ENCODE results near the gene ROPN1B. TPM values are rescaled to one million over a fixed set of nuclear protein-coding genes. Genes with fewer than 3 reads are reported as not detected.

Gene ROPN1B
- total RNA-seq, 2 experiments from 2014 or later: not detected

GRCh38 chr3:126013751-126014156, 44.8 kb downstream of the ROPN1B start:
- CTCF ChIA-PET (ENCODE audit: unreplicated experiment): no interaction called here
- no peaks in the 10 kb centered on the region for H3K4me1 ChIP-seq (ENCODE audit: insufficient read depth, low read length, poor library complexity, severe bottlenecking)
- no peak for TF ChIP-seq EZH2phosphoT487 (IDR thresholded peaks at IDR 0.05; ENCODE audit: borderline replicate concordance, low read depth, low read length)
- TF ChIP-seq, protein P1, sequence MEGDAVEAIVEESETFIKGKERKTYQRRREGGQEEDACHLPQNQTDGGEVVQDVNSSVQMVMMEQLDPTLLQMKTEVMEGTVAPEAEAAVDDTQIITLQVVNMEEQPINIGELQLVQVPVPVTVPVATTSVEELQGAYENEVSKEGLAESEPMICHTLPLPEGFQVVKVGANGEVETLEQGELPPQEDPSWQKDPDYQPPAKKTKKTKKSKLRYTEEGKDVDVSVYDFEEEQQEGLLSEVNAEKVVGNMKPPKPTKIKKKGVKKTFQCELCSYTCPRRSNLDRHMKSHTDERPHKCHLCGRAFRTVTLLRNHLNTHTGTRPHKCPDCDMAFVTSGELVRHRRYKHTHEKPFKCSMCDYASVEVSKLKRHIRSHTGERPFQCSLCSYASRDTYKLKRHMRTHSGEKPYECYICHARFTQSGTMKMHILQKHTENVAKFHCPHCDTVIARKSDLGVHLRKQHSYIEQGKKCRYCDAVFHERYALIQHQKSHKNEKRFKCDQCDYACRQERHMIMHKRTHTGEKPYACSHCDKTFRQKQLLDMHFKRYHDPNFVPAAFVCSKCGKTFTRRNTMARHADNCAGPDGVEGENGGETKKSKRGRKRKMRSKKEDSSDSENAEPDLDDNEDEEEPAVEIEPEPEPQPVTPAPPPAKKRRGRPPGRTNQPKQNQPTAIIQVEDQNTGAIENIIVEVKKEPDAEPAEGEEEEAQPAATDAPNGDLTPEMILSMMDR (conservative IDR thresholded peaks at IDR 0.05; ENCODE audit: low read length): no peak
- H3K27ac ChIP-seq (ENCODE audit: low read depth, low read length, poor library complexity, severe bottlenecking): no peak overlapping the region
- H2AFZ ChIP-seq (ENCODE audit: low read length): no peak overlapping the region
- POLR2A ChIA-PET: no interaction called here
- intact Hi-C loops (cut with micrococcal nuclease; ENCODE audit: unreplicated experiment): no loop called here
- H3K4me2 ChIP-seq (ENCODE audit: low read length): no peak overlapping the region
- peaks cover 7% of the 10 kb centered on the region for H3K36me3 ChIP-seq (ENCODE audit: insufficient read depth, low read length)
- no peak overlapping the region for H3K4me3 ChIP-seq (ENCODE audit: low read depth, low read length, poor library complexity, severe bottlenecking)
- no peaks in the 10 kb centered on the region for H3K9me3 ChIP-seq (ENCODE audit: low read length)
- H3K79me2 ChIP-seq (ENCODE audit: insufficient read depth, low read depth, low read length): no peaks in the 10 kb centered on the region
- H4K20me1 ChIP-seq (ENCODE audit: insufficient read depth, low read length): no peaks in the 10 kb centered on the region
- no peaks in the 10 kb centered on the region for H3K9me2 ChIP-seq (ENCODE audit: insufficient read depth, low read length)
- no TSS peak for BruUV-seq (replicated peaks)
- no peak for DNase-seq (ENCODE audit: low spot score)

DNA sequence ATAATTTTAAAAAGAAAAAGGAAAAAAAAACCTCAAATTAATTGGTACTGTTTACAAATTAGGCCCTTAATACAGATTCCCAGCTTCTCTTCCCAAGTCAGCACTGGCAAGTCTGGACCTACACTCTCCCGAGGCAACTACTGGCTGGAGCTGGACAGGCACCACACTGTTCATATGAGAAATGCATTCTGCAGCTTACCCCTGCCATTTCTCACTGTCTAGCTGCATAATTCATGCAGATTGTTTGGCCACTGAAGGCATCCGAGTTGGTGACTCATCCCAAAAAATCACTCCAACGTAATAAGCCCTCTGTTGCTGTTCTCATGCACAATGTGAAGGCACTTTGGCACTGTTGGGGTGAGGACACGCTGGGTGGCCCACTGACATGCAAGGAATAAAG, 45.3 kb downstream of the ROPN1B start:
- Histone ChIP-seq H3K79me2 (ENCODE audit: insufficient read depth, low read depth, low read length) (no peaks in the 10 kb centered on the region), H2AFZ (ENCODE audit: low read length) (no peak overlapping the region), H4K20me1 (ENCODE audit: insufficient read depth, low read length) (no peaks in the 10 kb centered on the region), H3K4me2 (ENCODE audit: low read length) (no peak overlapping the region), H3K36me3 (ENCODE audit: insufficient read depth, low read length) (peaks cover 7% of the 10 kb centered on the region), H3K9me2 (ENCODE audit: insufficient read depth, low read length) (no peaks in the 10 kb centered on the region), H3K9me3 (ENCODE audit: low read length) (no peaks in the 10 kb centered on the region), H3K27ac (ENCODE audit: low read depth, low read length, poor library complexity, severe bottlenecking) (no peak overlapping the region), H3K4me1 (ENCODE audit: insufficient read depth, low read length, poor library complexity, severe bottlenecking) (no peaks in the 10 kb centered on the region), H3K4me3 (ENCODE audit: low read depth, low read length, poor library complexity, severe bottlenecking) (no peak overlapping the region)
- BruUV-seq (replicated peaks): no TSS peak
- TF ChIP-seq, protein P1 (conservative IDR thresholded peaks at IDR 0.05; ENCODE audit: low read length): no peak
- TF ChIP-seq EZH2phosphoT487 (IDR thresholded peaks at IDR 0.05; ENCODE audit: borderline replicate concordance, low read depth, low read length): no peak
- DNase-seq (ENCODE audit: low spot score): no peak
- intact Hi-C loops (cut with micrococcal nuclease; ENCODE audit: unreplicated experiment): no loop called here
- ChIA-PET CTCF (ENCODE audit: unreplicated experiment) (no interaction called here), POLR2A (no interaction called here)

DNA sequence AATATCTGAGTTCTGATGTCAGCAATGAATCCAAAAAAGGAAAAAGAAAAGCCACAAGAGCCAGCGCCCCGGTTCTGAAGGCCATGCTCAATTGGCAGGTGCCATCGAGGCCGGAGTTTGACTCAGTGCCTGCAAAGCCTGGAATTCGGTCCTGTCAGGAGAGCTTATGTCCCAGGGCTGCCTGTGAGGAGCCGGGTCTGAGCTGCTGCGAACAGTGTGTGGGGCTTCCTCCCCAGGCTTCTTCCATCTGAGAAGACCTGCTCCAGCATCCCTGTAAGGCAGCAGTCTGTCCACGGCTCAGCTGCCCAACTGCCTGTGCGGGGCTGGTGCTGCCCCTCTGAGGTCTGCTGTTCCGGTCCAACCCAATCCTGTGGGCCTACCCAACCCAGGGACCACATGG, 46.1 kb downstream of the ROPN1B start:
- CTCF ChIA-PET (ENCODE audit: unreplicated experiment): no interaction called here
- Histone ChIP-seq H3K4me2 (ENCODE audit: low read length) (no peak overlapping the region), H4K20me1 (ENCODE audit: insufficient read depth, low read length) (no peaks in the 10 kb centered on the region), H3K79me2 (ENCODE audit: insufficient read depth, low read depth, low read length) (no peaks in the 10 kb centered on the region), H3K4me1 (ENCODE audit: insufficient read depth, low read length, poor library complexity, severe bottlenecking) (no peaks in the 10 kb centered on the region), H3K9me3 (ENCODE audit: low read length) (no peaks in the 10 kb centered on the region), H3K36me3 (ENCODE audit: insufficient read depth, low read length) (peaks cover 7% of the 10 kb centered on the region), H3K4me3 (ENCODE audit: low read depth, low read length, poor library complexity, severe bottlenecking) (no peak overlapping the region), H3K9me2 (ENCODE audit: insufficient read depth, low read length) (no peaks in the 10 kb centered on the region), H2AFZ (ENCODE audit: low read length) (no peak overlapping the region), H3K27ac (ENCODE audit: low read depth, low read length, poor library complexity, severe bottlenecking) (no peak overlapping the region)
- DNase-seq (ENCODE audit: low spot score): no peak
- TF ChIP-seq EZH2phosphoT487 (IDR thresholded peaks at IDR 0.05; ENCODE audit: borderline replicate concordance, low read depth, low read length): no peak
- TF ChIP-seq, protein P1 (conservative IDR thresholded peaks at IDR 0.05; ENCODE audit: low read length): no peak
- intact Hi-C loops (cut with micrococcal nuclease; ENCODE audit: unreplicated experiment): no loop called here
- no TSS peak for BruUV-seq (replicated peaks)
- POLR2A ChIA-PET: no interaction called here

All from OCI-LY7 (cell line).